ENCODE data around the gene PGS1.

PGS1 gene

GRCh38 chr17:78364436-78365281 is 13.8 kb upstream of the PGS1 start:
- DNase-seq = no peak

GRCh38 chr17:78365561-78366108 is 12.8 kb upstream of the PGS1 start:
- DNase-seq = no peak

DNA sequence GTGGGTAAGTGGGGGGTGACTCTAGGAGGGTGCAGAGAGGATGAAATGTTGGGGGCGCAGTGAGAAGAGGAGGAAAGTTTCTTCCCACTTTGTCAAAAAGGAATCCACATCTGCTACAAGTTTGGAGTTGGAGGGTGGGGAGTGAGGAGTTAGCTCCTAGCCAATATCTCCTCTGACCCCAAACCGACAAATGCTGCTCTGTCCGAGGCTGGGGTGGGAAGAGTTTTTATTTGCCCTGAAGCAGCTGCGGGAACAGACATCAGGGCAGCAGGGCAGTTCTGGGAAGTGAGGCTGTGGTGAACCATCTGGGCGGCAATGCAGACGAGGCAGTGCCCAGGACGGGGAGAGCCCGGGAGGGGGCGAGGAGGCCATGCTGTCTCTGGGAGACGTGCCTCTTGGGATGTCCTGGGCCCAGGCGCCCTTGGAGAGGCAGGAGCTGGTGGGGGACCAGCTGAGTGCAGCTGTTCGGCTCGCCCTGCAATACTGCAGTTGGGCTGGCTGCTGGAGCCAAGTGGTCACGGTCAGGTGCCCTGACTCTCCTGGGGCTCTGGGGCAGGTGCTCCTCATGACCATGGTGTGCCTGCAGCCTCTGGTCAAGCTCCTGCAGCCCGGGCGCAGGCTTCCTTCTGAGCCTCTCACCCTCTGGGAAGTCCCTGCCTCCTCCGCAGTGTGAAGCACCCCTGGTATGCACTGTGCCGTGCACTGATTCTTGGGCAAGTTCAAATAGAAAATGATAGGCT is 12.2 kb upstream of the PGS1 start:
- no peak for DNase-seq

GRCh38 chr17:78367193-78367592 is 11.3 kb upstream of the PGS1 start:
- no peak for DNase-seq

DNA sequence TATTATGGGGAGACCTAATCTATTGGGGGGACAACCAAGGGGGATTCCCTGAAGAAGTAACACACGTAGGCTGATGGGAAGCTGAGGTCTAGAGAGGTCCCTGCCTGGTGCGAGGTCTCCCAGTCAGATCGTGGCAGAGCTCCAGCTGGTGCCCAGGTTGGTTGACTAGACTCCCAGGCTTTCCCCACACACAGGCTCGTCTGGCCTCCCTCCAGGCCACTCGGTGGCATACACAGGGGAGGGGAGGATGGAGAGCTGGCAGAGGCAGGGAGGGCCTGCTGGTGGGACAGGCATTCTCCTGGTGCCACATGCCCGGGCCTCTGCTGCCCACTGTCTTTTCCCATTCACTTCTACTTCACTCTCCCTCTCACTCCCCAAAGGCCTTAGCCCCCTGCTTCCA is 10.1 kb upstream of the PGS1 start:
- no peak for DNase-seq

DNA sequence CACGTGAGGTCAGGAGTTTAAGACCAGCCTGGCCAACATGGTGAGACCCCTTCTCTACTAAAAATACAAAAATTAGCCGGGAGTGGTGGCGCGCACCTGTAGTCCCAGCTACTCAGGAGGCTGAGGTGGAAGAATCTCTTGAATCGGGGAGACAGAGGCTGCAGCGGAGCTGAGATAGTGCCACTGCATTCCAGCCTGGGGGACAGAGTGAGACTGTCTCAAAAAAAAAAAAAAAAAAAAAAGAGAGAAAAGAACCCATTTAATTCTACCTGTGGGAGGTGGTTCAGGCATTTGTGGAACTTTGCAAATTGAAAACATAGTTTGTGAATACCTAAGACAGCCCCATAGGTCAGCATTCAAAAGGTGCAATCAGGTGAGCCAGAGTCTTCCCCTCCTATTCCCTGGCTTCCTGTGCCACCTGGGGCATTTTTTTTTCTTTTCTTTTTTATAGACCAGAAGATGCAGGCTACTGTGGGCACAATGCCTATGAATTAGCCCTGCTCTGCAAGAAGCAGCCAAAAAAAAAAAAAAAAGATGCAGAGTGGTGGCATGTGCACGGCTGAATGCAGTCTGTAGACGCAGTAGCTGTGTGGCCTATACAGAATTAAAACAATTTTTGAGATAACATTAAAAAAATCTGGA is 9.5 kb upstream of the PGS1 start:
- DNase-seq = no peak

DNA sequence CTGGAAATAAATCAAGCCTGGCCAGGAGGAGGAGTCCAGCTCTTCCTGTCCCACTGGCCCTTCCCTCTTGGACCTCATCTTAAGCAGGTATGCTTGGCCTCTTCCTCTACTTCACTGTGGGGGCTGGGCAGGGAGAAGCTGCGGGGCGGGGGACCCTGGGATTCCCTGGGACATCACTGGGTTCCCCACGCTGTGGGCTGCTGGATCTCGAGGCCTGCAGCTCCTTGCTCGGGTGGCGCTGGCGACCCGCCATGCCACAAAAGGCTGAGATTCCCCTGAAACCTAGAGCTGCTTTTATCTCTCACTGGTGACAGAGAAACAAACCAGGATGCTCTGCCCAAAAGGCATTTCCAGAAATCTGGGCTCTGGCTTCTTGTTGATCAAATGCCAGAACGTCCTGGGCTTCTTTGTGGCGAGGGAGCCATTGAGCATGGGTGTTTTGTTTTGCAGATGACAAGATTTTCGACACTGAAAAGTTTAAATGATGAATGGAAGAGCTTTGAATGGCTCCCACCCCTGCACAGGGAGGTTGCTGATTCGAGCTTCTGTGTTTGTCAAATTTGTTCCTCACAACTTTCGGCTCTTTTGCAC is 8.6 kb upstream of the PGS1 start:
- no peak for DNase-seq

DNA sequence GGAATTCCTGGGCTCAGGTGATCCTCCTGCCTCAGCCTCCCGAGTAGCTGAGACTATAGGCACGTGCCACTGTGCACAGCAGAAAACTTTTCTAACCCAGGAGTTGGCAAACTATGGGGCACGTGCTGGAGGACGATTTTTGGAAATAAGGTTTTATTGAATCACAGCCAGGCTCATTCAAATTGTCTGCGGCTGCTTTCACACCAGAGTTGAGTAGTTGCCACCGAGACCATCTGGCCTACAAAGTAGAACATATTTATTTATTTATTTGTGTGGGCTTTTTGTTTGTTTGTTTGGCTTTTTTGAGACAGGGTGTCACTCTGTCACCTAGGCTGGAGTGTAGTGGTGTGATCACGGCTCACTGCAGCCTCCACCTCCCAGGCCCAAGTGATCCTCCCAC is 7.4 kb upstream of the PGS1 start:
- DNase-seq = no peak

- DNase-seq = no peak
Measured at GRCh38 chr17:78372841-78373240, 5.6 kb upstream of the PGS1 start.

GRCh38 chr17:78374189-78374588 is 4.3 kb upstream of the PGS1 start:
- no peak for DNase-seq

DNA sequence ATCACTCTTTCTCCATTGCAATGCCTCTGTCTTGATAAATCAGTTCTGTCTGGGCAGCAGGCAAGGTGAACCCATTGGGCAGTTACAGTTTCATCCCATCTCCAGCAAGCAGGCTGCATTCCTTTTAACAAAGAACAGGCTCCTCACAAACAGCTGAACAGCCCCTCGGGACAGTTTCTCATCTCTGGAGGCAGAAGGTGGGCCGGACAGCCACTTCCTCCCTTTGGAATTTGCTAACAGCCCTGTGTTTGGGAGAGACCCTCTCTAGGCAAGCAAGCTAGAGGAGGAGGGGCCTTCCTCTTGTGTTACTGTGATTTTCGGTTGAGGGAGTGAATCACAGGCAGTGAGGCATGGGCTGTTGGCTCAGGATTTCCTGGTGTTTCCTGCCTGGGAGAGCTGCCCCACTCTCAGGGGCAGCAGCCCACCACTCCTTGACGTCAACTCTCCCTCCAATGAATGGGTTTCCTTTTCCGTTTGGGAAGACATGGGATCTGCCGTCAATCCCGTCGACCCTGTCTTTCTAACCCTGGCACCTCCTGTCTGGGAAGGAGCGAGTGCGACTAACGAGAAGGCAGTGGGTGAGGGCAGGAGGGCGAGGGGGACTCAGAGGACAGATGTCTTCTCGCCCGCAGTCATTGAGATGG is 3.7 kb upstream of the PGS1 start:
- no peak for DNase-seq

DNA sequence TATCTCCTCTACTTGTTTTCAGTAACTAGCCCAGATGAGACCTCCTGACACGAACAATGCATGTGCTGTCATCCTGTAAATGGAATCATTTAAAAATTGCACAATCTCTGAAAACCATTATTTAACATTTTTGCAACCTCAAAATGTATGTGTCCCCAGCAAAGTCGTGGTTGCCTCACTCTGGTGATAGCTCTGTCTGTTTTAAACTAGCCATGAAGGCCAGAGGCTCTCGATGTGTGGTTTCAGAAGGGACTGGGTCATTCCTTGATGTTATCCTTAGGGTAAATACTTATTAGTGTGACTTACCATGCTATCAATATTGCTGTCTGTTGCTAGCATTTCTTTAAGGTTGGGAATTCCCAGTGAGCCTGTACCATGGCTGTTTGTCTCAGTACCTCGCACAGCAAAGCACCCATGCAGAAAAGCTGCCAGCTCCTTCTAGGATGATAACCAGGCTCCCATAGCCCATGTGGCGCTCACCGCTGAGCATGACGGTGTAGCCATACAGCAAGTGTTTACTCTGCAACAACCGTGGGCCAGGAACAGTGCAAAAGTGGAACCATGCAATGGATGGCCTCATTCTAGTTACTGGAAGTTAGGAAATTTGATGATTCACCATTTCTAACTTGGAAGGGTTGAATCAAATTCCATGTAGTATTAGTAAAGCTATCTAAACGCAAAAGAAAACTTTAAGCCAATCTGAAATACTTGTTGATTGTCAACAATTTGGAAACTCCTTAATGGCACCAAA is 2.9 kb upstream of the PGS1 start:
- DNase-seq = no peak

- no peak for DNase-seq
Measured at GRCh38 chr17:78376161-78376560, 2.3 kb upstream of the PGS1 start.

GRCh38 chr17:78377858-78378224 is 608 bp upstream of the PGS1 start:
- no peak for DNase-seq

DNA sequence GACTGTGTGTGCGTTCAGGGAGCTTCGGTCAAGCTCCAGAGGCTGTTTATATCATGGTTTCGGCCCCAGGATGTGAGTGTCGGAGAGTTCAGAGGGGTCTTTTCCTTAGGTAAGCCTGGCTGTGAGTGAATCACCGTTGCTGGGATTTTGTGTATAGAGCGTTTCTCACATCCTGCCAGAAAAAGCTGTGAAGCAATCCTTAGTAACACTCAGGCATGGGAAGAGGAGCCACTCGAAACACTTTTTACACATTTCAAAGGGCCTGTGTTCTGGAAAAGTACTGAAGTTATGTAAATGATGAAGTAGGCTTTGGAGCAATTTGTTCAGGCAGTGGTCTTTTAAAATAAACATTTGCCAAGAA is 662 bp downstream of the PGS1 start:
- DNase-seq = no peak

DNA sequence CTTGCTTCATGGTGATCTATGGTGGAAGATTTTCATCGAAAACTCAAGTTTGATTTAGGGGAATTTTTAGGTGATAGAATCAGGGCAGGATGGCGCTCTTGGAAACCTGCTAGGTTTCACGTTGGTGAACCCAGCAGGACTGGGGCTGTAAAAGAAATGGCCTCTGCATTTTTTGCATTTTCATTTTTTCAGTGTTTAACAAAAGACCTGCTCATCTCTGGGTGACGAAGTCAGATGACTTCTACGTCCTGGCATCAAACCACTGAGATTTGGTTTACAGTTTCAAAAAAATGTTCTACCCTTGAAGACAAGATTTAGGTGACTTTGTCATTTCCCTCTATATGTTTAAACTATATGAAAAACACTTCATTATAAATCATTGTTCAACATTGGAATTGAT is 1.9 kb downstream of the PGS1 start:
- no peak for DNase-seq

GRCh38 chr17:78381601-78382232 is 3.3 kb downstream of the PGS1 start:
- peak; percentile 37 for DNase-seq

GRCh38 chr17:78383725-78384471 is 5.4 kb downstream of the PGS1 start:
- peak; percentile 39 for DNase-seq

GRCh38 chr17:78384479-78385175 is 6.2 kb downstream of the PGS1 start:
- DNase-seq = no peak
